GM18870 (cell line): ENCODE data around the gene BRME1.

ENCODE experiments used
- ATAC-seq: cut with Tn5 transposase; IDR thresholded peaks from one replicate; pipeline ENCODE4 v1.9.1; 2021; ENCODE audit warnings: moderate library complexity; ENCODE audit not compliant: unreplicated experiment

Gene BRME1

DNA sequence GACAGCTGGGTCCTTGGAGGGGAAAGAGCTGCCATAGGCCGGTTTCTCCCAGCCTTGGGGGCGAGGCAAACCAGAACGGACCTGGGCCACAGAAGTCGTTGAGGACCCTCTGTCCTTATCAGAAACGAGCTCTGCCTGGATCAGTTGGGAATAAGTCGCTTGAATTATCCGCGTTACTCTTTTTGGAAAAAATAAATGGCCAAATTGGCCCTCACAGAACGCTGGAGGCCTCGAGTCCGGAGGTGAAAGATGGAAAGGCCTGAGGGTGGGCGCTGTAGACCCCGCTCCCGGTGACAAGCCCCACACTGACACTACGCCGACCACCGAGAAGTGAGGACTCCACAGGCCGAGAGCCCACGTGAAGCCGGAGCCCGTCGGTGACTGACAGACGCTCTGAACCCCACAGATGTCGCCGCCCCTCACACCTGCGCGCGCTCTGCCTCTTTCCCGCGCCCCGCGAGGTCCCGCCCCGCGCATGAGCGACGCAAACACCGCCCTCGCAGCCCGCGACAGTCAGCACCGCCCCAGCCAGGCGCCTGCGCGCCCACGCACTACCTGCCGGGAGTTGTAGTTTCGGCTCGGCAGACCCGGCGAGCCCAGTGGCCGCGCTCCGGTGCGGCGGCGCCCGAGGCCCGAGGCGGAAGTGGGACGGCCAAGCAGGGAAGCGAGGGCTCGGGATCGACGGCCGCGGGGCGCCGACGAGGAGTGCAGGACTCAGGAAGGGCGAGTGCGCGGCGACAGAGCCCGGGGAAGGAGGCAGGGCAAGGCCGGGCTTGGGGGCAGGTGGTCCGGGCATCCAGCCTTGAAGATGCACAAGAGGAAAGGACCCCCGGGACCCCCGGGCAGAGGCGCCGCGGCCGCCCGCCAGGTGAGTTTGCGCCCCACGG lies at the start of gene BRME1, which contains the start of gene CC2D1A:
TSS of gene BRME1 (minus strand) at position 484 of the 887 bp plus-strand sequence. CDS start 1,225 bp downstream, outside the sequence.
TSS of gene CC2D1A (plus strand) at position 568 of the 887 bp plus-strand sequence. CDS start at position 809, 241 bp downstream.
- peak; percentile 47 for ATAC-seq

DNA sequence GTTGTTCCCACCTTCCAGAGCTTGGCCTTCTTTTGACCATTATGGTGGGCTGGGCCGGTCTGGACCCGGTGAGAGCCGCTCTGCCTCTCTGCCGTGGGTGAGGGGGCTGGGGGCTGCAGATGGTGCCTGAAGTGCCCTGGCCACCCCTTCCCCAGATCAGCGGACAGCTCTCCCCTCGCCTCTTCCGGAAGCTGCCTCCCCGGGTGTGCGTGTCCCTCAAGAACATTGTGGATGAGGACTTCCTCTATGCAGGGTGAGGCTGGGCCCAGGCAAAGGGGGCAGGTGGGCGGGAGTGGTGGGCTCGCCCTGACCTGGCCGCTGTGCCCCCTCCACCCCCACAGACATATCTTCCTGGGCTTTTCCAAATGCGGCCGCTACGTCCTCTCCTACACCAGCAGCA lies 48.3 kb upstream of the BRME1 start:
- no peak for ATAC-seq

DNA sequence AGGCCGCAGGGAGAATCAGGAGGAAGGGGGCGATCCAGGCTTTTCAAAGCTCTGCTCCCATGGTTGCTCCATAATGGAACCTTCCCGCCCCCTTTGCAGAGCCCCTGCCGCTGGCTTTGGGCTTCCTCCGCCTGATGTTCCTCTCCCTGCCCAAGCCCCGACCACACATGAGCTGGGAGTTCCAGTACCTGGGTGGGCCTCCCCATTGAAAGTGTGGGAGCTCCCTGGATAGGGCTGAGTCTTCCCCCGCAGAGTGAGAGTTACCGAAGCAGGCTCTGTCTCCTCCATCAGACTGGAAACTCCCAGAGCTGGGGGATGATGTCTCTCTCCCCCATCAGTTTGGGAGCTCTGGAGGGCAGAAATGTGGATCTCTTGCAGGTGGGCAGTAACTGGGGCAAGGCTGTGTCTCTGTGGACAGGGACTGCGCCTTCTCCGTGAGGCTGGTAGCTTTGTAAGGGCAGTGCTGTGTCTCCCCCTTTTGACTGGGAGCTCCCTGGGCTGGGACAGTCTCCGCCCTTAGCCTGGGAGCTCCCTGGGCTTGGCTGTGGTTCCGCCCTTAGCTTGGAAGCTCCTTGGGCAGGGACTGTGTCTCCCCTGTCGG lies 47.1 kb upstream of the BRME1 start:
- no peak for ATAC-seq

DNA sequence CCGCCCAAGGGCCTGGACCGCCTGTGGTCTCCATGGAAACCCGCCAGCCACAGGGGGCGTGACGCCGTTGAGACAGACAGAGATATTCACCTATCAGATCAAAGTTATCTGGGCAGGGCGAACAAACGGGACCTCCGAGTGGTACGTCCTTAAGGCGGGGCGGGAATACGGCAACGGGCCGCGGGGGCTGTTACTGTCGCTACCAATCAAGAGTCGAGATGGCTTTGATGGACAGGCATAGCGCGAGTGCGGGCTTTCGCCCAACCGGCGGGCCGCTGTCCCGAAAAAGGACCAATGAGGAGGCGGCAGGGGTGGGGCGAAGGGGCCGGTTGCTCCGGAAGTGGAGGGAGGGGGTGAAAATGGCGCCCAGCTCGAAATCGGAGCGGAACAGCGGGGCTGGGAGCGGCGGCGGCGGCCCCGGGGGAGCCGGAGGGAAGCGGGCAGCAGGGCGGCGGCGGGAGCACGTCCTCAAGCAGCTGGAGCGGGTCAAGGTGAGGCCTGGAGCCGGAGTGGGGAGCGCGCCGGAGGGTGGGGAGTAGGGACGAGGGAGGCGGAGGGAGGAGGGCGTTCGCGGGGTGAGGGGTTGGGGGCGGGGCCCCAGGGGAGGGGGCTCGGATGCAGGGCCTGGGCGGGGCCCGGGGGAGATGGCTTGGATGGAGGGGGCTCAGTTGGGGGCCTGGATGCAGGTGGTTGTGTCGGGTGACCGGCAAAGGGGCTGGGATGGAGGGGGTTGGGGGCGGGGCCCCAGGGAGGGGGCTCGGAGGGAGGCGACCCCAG lies 46.4 kb upstream of the BRME1 start, which contains the start of gene DCAF15:
TSS of gene DCAF15 (plus strand) at position 356 of the 777 bp plus-strand sequence. CDS start at position 360, 4 bp downstream.
- ATAC-seq, result peak; percentile 97

DNA sequence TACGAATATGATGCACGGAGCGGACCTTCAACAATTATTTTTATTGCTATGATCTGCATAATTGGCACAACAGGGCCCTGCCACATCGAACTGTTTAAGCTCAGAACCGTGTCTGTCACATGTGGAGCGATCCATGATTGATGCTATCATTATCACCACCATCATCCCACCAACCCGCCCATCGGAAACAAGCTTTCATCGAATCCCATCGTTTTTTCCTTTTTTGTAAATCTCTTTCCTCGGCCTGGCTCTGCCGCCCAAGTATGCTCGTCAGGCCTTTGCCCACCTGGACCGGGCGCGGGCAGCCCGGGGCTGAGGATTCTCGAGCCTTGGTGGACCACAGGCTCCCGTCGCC lies 45.9 kb upstream of the BRME1 start:
- no peak for ATAC-seq

DNA sequence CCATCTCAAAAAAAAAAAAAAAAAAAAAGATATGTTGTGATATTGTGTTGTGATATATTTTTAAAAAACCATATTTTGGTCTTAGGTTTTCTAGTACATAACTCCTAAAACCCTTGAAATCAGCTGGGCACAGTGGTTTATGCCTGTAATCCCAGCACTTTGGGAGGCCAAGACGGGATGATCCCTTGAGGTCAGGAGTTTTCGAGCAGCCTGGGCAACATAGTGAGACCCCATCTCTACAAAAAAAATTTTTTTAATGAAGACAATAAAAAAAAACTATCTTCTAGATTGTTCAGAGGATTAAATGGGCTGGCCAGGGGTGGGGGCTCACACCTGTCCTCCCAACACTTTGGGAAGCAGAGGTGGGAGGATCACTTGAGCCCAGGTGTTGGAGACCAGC lies 45.1 kb upstream of the BRME1 start:
- no peak for ATAC-seq

DNA sequence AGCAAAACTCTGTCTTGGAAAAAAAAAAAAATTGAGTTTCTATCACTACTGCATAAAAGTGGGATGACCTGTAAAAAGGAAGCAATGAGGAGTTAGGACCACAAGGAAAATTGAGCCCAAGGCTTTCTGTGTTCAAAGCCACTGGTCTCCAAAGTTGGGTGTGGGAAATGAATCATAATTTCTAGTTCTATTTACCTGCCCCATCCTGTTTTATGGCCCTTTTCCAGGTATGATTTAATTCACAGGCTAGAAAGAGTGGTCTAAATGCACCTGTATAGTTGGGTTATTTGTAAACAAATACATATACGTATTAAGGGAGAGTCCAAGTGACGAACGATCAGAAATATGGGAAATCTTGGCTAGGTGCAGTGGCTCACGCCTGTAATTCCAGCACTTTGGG lies 40.5 kb upstream of the BRME1 start:
- no peak for ATAC-seq

DNA sequence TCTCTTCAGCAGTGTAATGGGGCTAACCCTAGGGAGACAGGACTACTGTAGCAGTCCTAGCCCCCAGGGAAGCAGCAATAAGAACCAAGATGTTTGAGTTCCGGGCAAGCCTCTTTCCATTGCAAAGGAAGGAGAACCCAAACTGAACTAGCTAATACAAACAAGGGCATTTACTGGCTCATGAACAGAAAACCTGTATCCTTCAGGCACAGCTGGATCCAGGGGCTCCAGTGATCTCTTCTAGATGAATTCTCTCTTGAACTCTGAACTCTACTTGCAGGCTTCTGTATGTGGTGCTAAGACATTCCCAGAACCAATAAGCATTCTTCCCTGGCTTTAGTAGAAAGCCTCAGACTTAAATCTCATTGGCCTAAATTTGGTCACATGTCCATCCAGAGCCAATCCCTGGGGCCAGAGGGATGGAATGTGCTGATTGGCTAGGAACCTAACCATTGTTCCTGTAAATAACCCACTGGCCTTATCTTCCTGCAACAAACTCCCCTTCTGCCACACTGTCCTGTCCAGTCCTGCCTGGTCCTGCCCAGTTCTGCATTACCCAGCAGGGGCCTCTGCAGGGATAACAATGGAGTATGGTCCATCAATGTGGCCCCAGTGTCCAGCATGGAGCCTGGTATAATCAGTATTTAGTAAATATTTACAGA lies 36.2 kb upstream of the BRME1 start:
- ATAC-seq, result no peak

DNA sequence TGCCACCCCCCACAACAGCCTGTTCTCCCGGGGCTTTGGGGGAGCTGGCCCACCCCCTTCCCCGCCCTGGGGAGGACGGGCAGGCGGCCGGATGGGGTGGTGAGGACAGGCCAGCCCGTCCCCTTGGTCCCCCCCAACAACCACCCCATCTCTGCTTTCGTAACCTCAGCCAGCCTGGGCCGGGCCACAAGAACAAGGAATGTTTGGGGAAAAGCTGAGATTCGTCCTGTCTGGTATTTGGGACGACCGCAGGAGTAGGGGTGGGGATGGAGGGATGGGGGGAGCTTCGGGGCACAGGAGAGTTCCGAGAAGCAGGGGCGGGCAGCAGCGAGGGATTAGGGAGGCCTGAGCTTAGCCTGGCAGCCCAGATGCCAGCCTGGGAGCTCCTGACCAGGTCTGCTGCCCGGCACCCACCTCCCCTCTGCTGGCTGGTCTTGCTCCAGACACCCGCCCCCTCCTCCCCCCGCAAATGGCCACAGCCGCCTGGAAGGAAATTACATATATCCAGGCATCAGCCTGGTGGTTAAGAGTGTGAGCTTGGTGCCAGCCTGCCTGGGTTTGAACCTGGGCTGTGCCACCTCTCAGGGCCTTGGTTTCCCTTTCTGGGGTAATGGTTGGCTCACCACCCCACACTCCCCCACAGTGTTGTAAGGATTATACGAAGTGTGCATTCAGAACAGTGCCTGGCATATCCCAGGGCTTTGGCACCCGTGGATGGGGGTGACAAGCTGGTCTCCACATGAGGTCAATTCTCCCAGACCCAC lies 32.6 kb upstream of the BRME1 start, which contains the start of gene PODNL1:
TSS of gene PODNL1 (minus strand) at position 117 of the 764 bp plus-strand sequence. CDS start 236 bp downstream, outside the sequence.
- ATAC-seq, result no peak

DNA sequence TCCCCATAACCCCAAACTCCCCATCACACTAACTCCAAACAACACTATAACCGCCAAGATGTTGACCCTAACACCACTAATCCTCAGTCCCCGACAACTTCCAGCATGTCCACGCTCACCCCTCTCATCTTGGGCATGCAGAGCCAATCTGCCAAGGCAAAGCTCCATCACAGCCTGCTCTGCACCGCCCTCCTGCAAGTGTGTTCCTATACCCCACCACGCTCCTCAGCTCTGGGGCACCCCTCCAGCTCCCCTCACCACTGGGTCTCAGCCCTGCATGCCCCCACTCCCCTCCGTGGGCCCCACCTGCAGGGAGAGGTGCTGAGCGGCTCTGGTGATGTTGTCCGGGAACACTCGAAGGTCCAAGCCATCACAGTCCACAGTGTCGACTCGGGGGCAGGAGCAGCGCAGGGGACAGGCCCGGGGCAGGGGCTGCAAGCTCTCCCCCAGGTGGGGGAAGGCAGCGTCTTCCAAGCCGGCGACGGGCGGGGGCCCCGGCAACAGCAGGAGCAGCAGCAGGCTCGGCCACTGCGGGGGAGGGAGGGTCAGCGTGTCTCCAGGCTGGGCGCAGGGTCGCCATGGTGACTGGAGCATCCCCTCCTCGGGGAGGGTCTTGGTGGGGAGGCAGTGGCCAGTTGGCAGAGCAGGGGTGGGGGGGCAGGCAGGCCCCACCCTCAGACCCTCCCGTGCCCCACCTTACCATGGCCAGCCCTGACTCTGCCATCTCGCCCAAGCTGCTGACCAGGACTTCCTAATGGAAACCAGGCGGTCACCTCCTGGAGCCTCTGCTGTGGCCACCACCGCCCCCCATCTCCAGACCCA lies 31.8 kb upstream of the BRME1 start:
- ATAC-seq, result no peak

DNA sequence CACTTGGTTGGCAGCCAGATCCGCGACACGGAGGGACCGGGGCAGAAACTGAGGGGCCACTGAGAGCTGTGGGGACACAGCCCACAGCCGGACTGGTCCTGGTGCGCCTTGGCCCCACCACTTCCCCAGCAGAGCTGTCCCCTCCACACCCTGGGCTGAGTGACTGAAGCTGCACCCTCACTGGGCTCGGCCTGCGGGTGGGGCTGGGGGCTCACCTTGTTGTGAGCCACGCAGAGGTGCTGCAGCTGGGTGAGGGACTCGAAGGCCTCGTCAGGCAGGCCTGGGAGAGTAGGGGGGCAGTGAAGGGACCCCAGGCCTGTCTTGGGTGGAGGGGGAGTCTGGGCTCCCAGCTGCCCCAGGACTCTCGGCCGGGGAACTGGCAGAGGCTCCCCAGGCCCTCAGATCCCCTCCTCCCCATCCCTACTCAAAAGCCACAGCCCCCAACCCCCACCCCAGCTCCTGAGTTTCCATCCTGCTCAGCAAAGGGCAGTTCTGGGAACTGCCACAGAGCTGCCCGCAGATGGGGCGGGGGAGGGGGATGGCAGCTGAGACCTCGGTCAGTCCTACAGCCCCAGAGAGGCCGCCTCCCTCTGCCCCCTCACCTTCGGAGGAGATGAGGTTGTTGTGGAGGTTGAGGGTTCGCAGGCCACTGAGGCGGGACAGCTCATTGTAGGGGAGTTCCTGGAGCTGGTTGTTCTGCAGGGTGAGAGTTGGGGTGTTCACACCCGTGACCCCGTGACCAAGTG lies 30.0 kb upstream of the BRME1 start:
- ATAC-seq, result no peak

DNA sequence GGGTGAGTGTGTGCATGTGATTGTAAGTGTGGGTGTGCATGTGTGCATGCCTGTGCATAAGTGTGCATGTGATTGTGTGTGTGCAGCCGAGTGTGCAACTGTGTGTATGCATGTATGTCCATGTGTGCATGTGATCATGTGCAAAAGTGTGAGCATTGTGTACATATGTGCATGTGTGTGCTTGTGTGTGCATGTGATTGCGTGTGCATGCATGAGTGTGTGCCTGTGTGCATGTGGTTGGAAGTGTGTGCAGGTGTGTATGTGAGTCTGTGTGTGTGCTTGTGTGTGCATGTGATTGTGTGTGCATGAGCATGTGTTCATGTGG lies 28.8 kb upstream of the BRME1 start:
- no peak for ATAC-seq

DNA sequence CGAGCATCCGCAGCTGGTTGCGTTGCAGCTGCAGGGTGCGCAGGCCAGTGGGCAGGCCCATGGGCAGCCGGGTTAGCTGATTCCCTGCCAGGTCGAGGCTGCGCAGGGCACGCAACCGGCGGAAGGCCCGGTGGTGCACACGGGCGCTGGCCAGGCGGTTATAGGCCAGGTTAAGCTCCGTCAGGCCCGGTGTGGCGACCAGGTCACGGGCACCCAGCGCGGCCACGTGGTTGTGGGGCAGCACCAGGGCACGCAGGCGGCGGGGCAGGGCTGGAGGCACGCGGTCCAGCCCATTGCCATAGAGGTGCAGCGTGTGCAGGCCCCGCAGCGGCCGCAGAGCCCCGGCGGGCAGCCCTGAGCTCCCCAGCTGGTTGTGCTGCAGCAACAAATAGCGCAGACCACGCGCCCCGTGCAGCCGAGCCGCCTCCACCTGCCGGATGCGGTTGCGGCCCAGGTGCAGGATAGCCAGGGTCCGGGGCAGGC lies 27.0 kb upstream of the BRME1 start:
- ATAC-seq, result no peak

DNA sequence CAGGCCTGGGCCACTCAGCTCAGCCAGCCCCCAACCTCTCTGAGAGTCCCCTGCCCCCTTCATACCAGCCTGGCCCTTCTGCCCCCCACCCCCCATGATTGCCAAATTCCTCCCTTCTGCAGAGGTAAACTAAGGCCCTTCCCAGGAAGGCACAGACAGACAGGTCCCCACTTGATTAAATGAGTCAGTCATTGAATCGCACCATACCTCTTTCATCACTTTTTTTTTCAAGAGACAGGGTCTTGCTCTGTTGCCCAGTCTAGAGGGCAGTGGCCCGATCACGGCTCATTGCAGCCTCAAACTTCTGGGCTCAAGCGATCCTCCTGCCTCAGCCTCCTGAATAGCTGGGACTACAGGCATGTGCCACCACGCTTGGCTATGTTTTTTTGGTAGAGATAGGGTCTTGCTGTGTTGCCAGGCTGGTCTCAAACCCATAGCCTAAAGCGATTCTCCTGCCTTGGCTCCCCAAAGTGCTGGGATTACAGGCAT lies 26.3 kb upstream of the BRME1 start:
- ATAC-seq, result no peak

DNA sequence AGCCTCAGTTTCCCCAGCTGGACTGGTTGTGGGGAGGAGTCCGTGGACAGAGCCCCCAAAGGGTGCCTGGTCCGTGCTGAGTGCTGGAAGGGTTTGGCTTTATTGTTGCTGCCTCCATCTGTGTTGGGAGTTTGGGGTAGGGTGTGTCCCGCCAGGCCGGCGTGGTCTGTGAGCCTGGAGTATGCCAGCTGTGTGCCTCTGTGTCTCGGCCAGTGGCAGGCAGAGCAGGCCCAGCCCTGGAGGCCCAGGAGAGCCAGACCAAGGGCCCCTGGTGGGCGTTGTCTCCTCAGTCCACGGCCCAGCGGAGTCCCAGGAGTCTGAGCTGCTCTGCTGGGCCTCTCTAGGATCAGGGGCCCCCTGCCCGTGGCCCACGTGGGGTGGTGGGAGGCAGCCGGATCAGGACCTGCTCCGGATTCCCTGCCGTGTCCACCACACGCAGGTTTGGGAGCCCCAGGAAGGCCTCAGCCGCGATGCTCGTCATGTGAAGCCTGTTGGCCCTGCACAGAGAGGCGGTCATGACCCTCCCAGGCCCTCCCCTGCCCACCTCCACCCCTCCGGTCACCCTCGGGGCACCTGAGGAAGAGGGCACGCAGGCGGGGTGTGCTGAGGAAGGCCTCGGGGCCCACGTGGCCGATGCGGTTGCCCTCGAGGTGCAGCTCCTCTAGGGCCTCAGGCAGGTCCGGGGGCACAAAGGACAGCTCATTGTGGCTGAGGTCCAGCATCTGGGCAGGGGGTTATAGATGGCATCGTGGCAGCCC lies 25.7 kb upstream of the BRME1 start:
- no peak for ATAC-seq

DNA sequence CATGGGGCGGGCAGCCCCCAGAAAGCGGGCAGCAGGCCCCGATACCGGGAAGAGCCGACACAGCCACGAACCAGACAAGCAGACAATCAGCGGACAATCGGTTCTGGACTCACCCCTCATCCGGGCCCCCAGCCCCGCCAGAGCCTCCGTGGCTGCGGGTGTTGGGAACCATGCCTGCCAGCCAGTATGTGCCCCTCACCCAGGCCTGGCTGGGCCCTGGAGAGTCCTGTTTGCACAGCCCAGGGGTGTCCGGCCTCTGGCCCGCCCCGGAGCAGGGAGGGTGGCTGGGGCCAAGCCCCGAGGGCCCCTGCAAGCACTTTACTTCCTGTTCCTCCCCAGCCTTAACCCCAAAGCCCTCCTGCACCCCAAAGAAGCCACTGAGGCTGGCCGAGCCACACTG lies 24.5 kb upstream of the BRME1 start:
- ATAC-seq, result no peak

DNA sequence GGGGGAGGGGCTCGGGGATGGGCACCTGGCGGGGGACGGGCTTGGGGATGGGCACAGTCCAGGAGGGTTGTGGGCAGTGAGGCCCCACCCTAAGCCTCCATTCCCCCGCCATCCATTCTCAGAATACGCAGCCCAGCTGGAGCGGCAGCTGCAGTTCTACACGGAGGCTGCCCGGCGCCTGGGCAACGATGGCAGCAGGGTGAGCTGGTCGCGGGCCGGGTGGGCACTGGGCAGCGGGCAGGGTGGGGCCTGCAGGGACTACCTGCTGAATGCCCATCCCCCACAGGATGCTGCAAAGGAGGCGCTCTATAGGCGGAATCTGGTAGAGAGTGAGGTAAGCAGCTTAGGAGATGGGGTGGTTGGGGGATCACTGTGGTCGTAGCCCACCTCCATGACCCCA lies 24.0 kb upstream of the BRME1 start:
- no peak for ATAC-seq

DNA sequence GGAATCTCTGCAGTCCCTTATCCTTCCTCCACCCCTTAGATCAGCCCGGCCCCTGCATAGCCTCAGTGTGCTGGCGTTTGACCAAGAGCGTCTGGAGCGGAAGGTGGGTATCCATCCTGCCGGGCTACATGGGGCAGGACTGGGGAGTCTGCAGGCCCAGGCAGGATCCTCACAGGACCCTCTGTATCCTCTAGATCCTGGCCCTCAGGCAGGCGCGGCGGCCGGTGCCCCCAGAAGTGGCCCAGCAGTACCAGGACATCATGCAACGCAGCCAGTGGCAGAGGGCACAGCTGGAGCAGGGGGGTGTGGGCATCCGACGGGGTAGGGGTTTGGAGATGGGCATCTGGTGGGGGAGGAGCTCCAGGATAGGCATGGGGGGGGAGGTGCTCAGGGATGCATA lies 23.4 kb upstream of the BRME1 start:
- ATAC-seq, result no peak
